Measurements from ENCODE around the gene HMCN2.

GRCh38 chr9:130421802-130422276, 156.3 kb downstream of the HMCN2 start:
- TF ChIP-seq, protein P1, sequence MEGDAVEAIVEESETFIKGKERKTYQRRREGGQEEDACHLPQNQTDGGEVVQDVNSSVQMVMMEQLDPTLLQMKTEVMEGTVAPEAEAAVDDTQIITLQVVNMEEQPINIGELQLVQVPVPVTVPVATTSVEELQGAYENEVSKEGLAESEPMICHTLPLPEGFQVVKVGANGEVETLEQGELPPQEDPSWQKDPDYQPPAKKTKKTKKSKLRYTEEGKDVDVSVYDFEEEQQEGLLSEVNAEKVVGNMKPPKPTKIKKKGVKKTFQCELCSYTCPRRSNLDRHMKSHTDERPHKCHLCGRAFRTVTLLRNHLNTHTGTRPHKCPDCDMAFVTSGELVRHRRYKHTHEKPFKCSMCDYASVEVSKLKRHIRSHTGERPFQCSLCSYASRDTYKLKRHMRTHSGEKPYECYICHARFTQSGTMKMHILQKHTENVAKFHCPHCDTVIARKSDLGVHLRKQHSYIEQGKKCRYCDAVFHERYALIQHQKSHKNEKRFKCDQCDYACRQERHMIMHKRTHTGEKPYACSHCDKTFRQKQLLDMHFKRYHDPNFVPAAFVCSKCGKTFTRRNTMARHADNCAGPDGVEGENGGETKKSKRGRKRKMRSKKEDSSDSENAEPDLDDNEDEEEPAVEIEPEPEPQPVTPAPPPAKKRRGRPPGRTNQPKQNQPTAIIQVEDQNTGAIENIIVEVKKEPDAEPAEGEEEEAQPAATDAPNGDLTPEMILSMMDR (IDR thresholded peaks at IDR 0.05): no peak
- no peak for TF ChIP-seq POLR2A (IDR thresholded peaks at IDR 0.05)

Measured in stomach (tissue), 4 donors.